CD14-positive monocyte (primary cell): ENCODE measurements around the gene SRSF7. TPM values are rescaled to one million over a fixed set of nuclear protein-coding genes. Genes with fewer than 3 reads are reported as not detected.
A peak's percentile ranks its signal among the peaks of the same experiment; 100 is the strongest.

Experiments used
- DNase-seq, 3 donors: peaks; one replicate each; pipeline ENCODE4 v3.0.0-alpha.2; 2011 to 2022
- H2AFZ ChIP-seq: 2 replicates; pipeline ENCODE4 v1.6.0; 2012; ENCODE audit warnings: mild to moderate bottlenecking, low read depth, low read length, inconsistent platforms; ENCODE audit not compliant: insufficient read depth, poor library complexity, severe bottlenecking
- H3K27ac ChIP-seq, 2 donors: 1 replicate in 1 of 2; 2 replicates in 1 of 2; pipeline ENCODE4 v1.5.1; 2012 to 2013; ENCODE audit warnings: low read length in 2 of 2, control low read depth in 1 of 2, inconsistent platforms in 1 of 2, low read depth in 1 of 2, mild to moderate bottlenecking in 1 of 2
- H3K27me3 ChIP-seq, 2 donors: one replicate each; pipeline versions ENCODE4 v1.6.0 to v1.6.1; 2011 to 2013; ENCODE audit warnings: low read length in 2 of 2; ENCODE audit not compliant: control insufficient read depth in 2 of 2, insufficient read depth in 2 of 2
- H3K36me3 ChIP-seq, 2 donors: replicated peaks in 1 of 2; 1 replicate in 1 of 2; 2 replicates in 1 of 2; pipeline versions ENCODE4 v1.5.1 to v1.6.1; 2012 to 2013; ENCODE audit warnings: low read length in 2 of 2, control low read depth in 1 of 2, inconsistent platforms in 1 of 2, mild to moderate bottlenecking in 1 of 2; ENCODE audit not compliant: insufficient read depth in 2 of 2, control insufficient read depth in 1 of 2
- H3K4me1 ChIP-seq, 2 donors: 1 replicate in 1 of 2; 2 replicates in 1 of 2; pipeline versions ENCODE4 v1.5.1 to v1.6.1; 2012 to 2013; ENCODE audit warnings: low read length in 2 of 2, control low read depth in 1 of 2, inconsistent platforms in 1 of 2, mild to moderate bottlenecking in 1 of 2, moderate library complexity in 1 of 2; ENCODE audit not compliant: insufficient read depth in 2 of 2, control insufficient read depth in 1 of 2
- H3K4me2 ChIP-seq: replicated peaks from 2 replicates; pipeline ENCODE3; 2012; ENCODE audit warnings: low read length, moderate library complexity, mild to moderate bottlenecking; ENCODE audit not compliant: poor library complexity, severe bottlenecking; ENCODE audit errors: extremely low read depth
- H3K4me3 ChIP-seq, 3 experiments: fragments of 200-600 bp in 1 of 3; sonication (generic) in 1 of 3; replicated peaks in 1 of 3; 1 replicate in 2 of 3; 2 replicates in 1 of 3; pipeline ENCODE4 v1.5.1; 2011 to 2013; ENCODE audit warnings: low read length in 3 of 3, mild to moderate bottlenecking in 3 of 3, control low read depth in 2 of 3, low read depth in 2 of 3, inconsistent platforms in 1 of 3, moderate library complexity in 1 of 3
- H3K79me2 ChIP-seq: 2 replicates; pipeline ENCODE4 v1.6.0; 2012; ENCODE audit warnings: mild to moderate bottlenecking, control low read depth, inconsistent platforms, low read length, moderate library complexity; ENCODE audit not compliant: insufficient read depth
- H3K9ac ChIP-seq: 2 replicates; pipeline ENCODE4 v1.6.0; 2017; ENCODE audit warnings: low read length, mild to moderate bottlenecking; ENCODE audit not compliant: insufficient read depth, poor library complexity, severe bottlenecking
- H3K9me3 ChIP-seq, 2 donors: replicated peaks in 1 of 2; 1 replicate in 1 of 2; 2 replicates in 1 of 2; pipeline versions ENCODE4 v1.5.1 to v1.6.1; 2012 to 2013; ENCODE audit warnings: low read length in 2 of 2, control low read depth in 1 of 2; ENCODE audit not compliant: control insufficient read depth in 1 of 2, insufficient read depth in 1 of 2
- H4K20me1 ChIP-seq: 2 replicates; pipeline ENCODE4 v1.6.0; 2012; ENCODE audit warnings: mild to moderate bottlenecking, low read length, control low read depth, moderate library complexity; ENCODE audit not compliant: insufficient read depth
- H3K27ac Mint-ChIP-seq, 7 donors: one replicate each; pipeline ENCODE4 v1.8.0; 2020; ENCODE audit warnings: mild to moderate bottlenecking in 7 of 7, mixed read lengths in 7 of 7, moderate library complexity in 6 of 7, inconsistent platforms in 2 of 7
- H3K27me3 Mint-ChIP-seq, 3 donors: one replicate each; pipeline ENCODE4 v1.8.0; 2021 to 2022; ENCODE audit warnings: low read depth in 3 of 3, mild to moderate bottlenecking in 3 of 3, mixed read lengths in 3 of 3, moderate library complexity in 3 of 3, inconsistent platforms in 1 of 3
- H3K36me3 Mint-ChIP-seq, 2 donors: one replicate each; pipeline ENCODE4 v1.8.0; 2020; ENCODE audit warnings: mixed read lengths in 2 of 2, inconsistent platforms in 1 of 2, mild to moderate bottlenecking in 1 of 2
- H3K4me1 Mint-ChIP-seq: one replicate; pipeline ENCODE4 v1.8.0; 2020; ENCODE audit warnings: mild to moderate bottlenecking, mixed read lengths
- H3K4me3 Mint-ChIP-seq, 2 donors: one replicate each; pipeline ENCODE4 v1.8.0; 2020; ENCODE audit warnings: mild to moderate bottlenecking in 2 of 2, mixed read lengths in 2 of 2, moderate library complexity in 1 of 2
- H3K9me3 Mint-ChIP-seq, 7 donors: one replicate each; pipeline ENCODE4 v1.8.0; 2020 to 2022; ENCODE audit warnings: mixed read lengths in 7 of 7, mild to moderate bottlenecking in 6 of 7, moderate library complexity in 6 of 7, inconsistent platforms in 2 of 7
- CTCF ChIP-seq: fragments of 200-600 bp; IDR thresholded peaks from one replicate; pipeline ENCODE4 v1.8.0; 2022; ENCODE audit warnings: antibody characterized with exemption, mild to moderate bottlenecking
- WGBS: methylation state at CpG from one replicate; pipeline ENCODE4 v1.1.5; 2013; ENCODE audit warnings: missing lambda C conversion rate; ENCODE audit not compliant: insufficient coverage; 5-methylcytosine and 5-hydroxymethylcytosine counted together
- intact Hi-C, 2 donors: fragments of 100-400 bp; cut with micrococcal nuclease; formaldehyde crosslinking; loops; one replicate each; pipeline versions ENCODE4 v1.15.0 to v1.15.1; 2023
- polyA plus RNA-seq, 3 donors: library from polyadenylated mRNA; depleted of rRNA in 1 of 3; unstranded in 2 of 3; stranded (reverse) in 1 of 3; fragments of 300-500 nt in 2 of 3; fragments of >200 nt in 1 of 3; fragmentation: Illumina TruSeq in 2 of 3; gene quantifications; 1 replicate in 2 of 3; 2 replicates in 1 of 3; pipeline ENCODE4 v1.2.3, GENCODE V29; 2012 to 2021

SRSF7 gene
- polyA plus RNA-seq, 3 donors: 226 to 299 (median 246) TPM

GRCh38 chr2:38712413-38712812 lies 38.7 kb downstream of the SRSF7 start:
- 100% methylated on average over 2 of the region's 7 CpGs for WGBS
- Histone ChIP-seq H3K36me3 (peaks cover 0 to 6% of the 10 kb centered on the region in 2 donors), H3K4me3 (no peak overlapping the region), H3K4me1 (peaks cover 17% of the 10 kb centered on the region in 2 donors), H4K20me1 (no peaks in the 10 kb centered on the region), H3K27ac (no peak overlapping the region), H3K79me2 (no peaks in the 10 kb centered on the region), H3K9me3 (no peaks in the 10 kb centered on the region), H3K4me2 (no peak overlapping the region), H2AFZ (no peak overlapping the region), H3K27me3 (no peaks in the 10 kb centered on the region), H3K9ac (no peak overlapping the region)
- Mint-ChIP-seq H3K4me3 (no peak overlapping the region), H3K4me1 (peaks cover 19% of the 10 kb centered on the region), H3K27me3 (peaks cover 0 to 3% (median 3%) of the 10 kb centered on the region in 3 donors), H3K27ac (no peak overlapping the region), H3K9me3 (peaks cover 0 to 3% (median 1%) of the 10 kb centered on the region in 7 donors), H3K36me3 (peaks cover 12 to 18% of the 10 kb centered on the region in 2 donors)
- DNase-seq: no peak
- intact Hi-C loops: no loop called here
- no peak for TF ChIP-seq CTCF

- Histone ChIP-seq H3K4me1 (peaks cover 11 to 12% of the 10 kb centered on the region in 2 donors), H3K4me3 (no peak overlapping the region), H3K36me3 (peaks cover 0 to 6% of the 10 kb centered on the region in 2 donors), H2AFZ (no peak overlapping the region), H3K27me3 (no peaks in the 10 kb centered on the region), H3K9me3 (no peaks in the 10 kb centered on the region), H3K79me2 (no peaks in the 10 kb centered on the region), H3K9ac (no peak overlapping the region), H3K27ac (no peak overlapping the region), H4K20me1 (no peaks in the 10 kb centered on the region), H3K4me2 (no peak overlapping the region)
- peaks cover 12 to 22% of the 10 kb centered on the region in 2 donors for H3K36me3 Mint-ChIP-seq
- no peak for TF ChIP-seq CTCF
- H3K4me3 Mint-ChIP-seq: no peak overlapping the region
- no peak for DNase-seq
- peaks cover 16% of the 10 kb centered on the region for H3K4me1 Mint-ChIP-seq
- intact Hi-C loops: no loop called here
- peaks cover 0 to 3% (median 3%) of the 10 kb centered on the region in 3 donors for H3K27me3 Mint-ChIP-seq
- H3K27ac Mint-ChIP-seq: peak overlapping the region in 1 of 7 donors; percentile 2
- peaks cover 0 to 3% (median 1%) of the 10 kb centered on the region in 7 donors for H3K9me3 Mint-ChIP-seq
Observed at GRCh38 chr2:38711558-38711957, 39.6 kb downstream of the SRSF7 start.
